Measurements from ENCODE around the gene MYOM1. TPM values are rescaled to one million over a fixed set of nuclear protein-coding genes. Genes with fewer than 3 reads are reported as not detected.

Gene MYOM1
- total RNA-seq, 1 experiment from 2014 or later: 0.07 TPM

GRCh38 chr18:3238742-3239141 lies 19.0 kb upstream of the MYOM1 start:
- Histone ChIP-seq H3K9me2 (replicated peaks; ENCODE audit: low read length) (no peaks in the 10 kb centered on the region), H3K9ac (ENCODE audit: low read length) (no peak overlapping the region), H3K9me3 (ENCODE audit: low read length) (no peaks in the 10 kb centered on the region), H3F3A (ENCODE audit: low read length, unreplicated experiment) (no peaks in the 10 kb centered on the region), H3K4me2 (ENCODE audit: low read length) (no peak overlapping the region), H4K20me1 (ENCODE audit: low read length) (no peaks in the 10 kb centered on the region), H3K79me2 (ENCODE audit: low read length) (no peaks in the 10 kb centered on the region), H3K27ac (ENCODE audit: low read length) (no peak overlapping the region), H3K4me1 (ENCODE audit: insufficient read depth, low read length) (peaks cover 13% of the 10 kb centered on the region), H3K4me3 (ENCODE audit: low read length) (no peak overlapping the region), H3K27me3 (ENCODE audit: low read length) (no peaks in the 10 kb centered on the region), H2AFZ (ENCODE audit: low read length) (no peak overlapping the region), H3K36me3 (ENCODE audit: low read depth, low read length) (no peaks in the 10 kb centered on the region)
- ChIA-PET POLR2A (ENCODE audit: unreplicated experiment) (no interaction called here), CTCF (interaction anchor here (0.5 to 1.8 kb wide), 5 partner anchors 49 to 306 kb away, joined by 3 to 8 read pairs (median 3); no protein-coding TSS in a partner anchor)
- no TSS peak for BruUV-seq (replicated peaks)
- peak; percentile 65 for ATAC-seq
- intact Hi-C loops (cut with micrococcal nuclease): loop anchor here (2.0 kb wide), 1 partner anchor 52 kb away; no protein-coding TSS in a partner anchor
- DNase-seq: peak; percentile 25
- TF ChIP-seq EZH2 (IDR thresholded peaks at IDR 0.05; ENCODE audit: low read length, unreplicated experiment): no peak
- peak; percentile 51; the same call in 1 of the 2 replicates for TF ChIP-seq CTCF (conservative IDR thresholded peaks at IDR 0.05; ENCODE audit: low read depth, low read length)

- no peak overlapping the region for H2AFZ ChIP-seq (ENCODE audit: low read length)
- H3K79me2 ChIP-seq (ENCODE audit: low read length): no peaks in the 10 kb centered on the region
- intact Hi-C loops (cut with micrococcal nuclease): no loop called here
- ChIA-PET CTCF (interaction anchor here (0.6 kb wide), 1 partner anchor 49 kb away, joined by 5 read pairs; no protein-coding TSS in a partner anchor), POLR2A (ENCODE audit: unreplicated experiment) (no interaction called here)
- no peaks in the 10 kb centered on the region for H3K27me3 ChIP-seq (ENCODE audit: low read length)
- no peaks in the 10 kb centered on the region for H3F3A ChIP-seq (ENCODE audit: low read length, unreplicated experiment)
- peak overlapping the region; percentile 11; the same call in 1 of the 2 replicates for H3K4me2 ChIP-seq (ENCODE audit: low read length)
- TF ChIP-seq EZH2phosphoT487 (IDR thresholded peaks at IDR 0.05; ENCODE audit: borderline replicate concordance, low read length): no peak
- TF ChIP-seq EZH2 (IDR thresholded peaks at IDR 0.05; ENCODE audit: low read length, unreplicated experiment): no peak
- no peak for TF ChIP-seq CTCF (conservative IDR thresholded peaks at IDR 0.05; ENCODE audit: low read depth, low read length)
- H3K4me3 ChIP-seq (ENCODE audit: low read length): no peak overlapping the region
- no peaks in the 10 kb centered on the region for H3K9me2 ChIP-seq (replicated peaks; ENCODE audit: low read length)
- no peaks in the 10 kb centered on the region for H3K36me3 ChIP-seq (ENCODE audit: low read depth, low read length)
- ATAC-seq (peak; percentile 46), DNase-seq (peak; percentile 74)
- H3K9ac ChIP-seq (ENCODE audit: low read length): no peak overlapping the region
- H3K27ac ChIP-seq (ENCODE audit: low read length): no peak overlapping the region
- no peaks in the 10 kb centered on the region for H3K9me3 ChIP-seq (ENCODE audit: low read length)
- peaks cover 13% of the 10 kb centered on the region for H3K4me1 ChIP-seq (ENCODE audit: insufficient read depth, low read length)
- H4K20me1 ChIP-seq (ENCODE audit: low read length): no peaks in the 10 kb centered on the region
- BruUV-seq (replicated peaks): no TSS peak
Measured at GRCh38 chr18:3236470-3236869, 16.7 kb upstream of the MYOM1 start.

GRCh38 chr18:3235846-3236245 lies 16.1 kb upstream of the MYOM1 start:
- CTCF ChIA-PET: no interaction called here

More at GRCh38 chr18:3235846-3236245, 16.1 kb upstream of the MYOM1 start:
- Histone ChIP-seq H2AFZ (ENCODE audit: low read length) (no peak overlapping the region), H3K4me2 (ENCODE audit: low read length) (no peak overlapping the region), H3K9me2 (replicated peaks; ENCODE audit: low read length) (no peaks in the 10 kb centered on the region), H3K9me3 (ENCODE audit: low read length) (no peaks in the 10 kb centered on the region), H3K4me1 (ENCODE audit: insufficient read depth, low read length) (peaks cover 13% of the 10 kb centered on the region), H3K9ac (ENCODE audit: low read length) (no peak overlapping the region), H3F3A (ENCODE audit: low read length, unreplicated experiment) (no peaks in the 10 kb centered on the region), H3K36me3 (ENCODE audit: low read depth, low read length) (no peaks in the 10 kb centered on the region), H3K27ac (ENCODE audit: low read length) (no peak overlapping the region), H3K79me2 (ENCODE audit: low read length) (no peaks in the 10 kb centered on the region), H3K4me3 (ENCODE audit: low read length) (no peak overlapping the region), H3K27me3 (ENCODE audit: low read length) (no peaks in the 10 kb centered on the region), H4K20me1 (ENCODE audit: low read length) (no peaks in the 10 kb centered on the region)
- TF ChIP-seq EZH2 (IDR thresholded peaks at IDR 0.05; ENCODE audit: low read length, unreplicated experiment) (no peak), EZH2phosphoT487 (IDR thresholded peaks at IDR 0.05; ENCODE audit: borderline replicate concordance, low read length) (no peak), CTCF (conservative IDR thresholded peaks at IDR 0.05; ENCODE audit: low read depth, low read length) (no peak)
- ATAC-seq (no peak), DNase-seq (no peak)
- intact Hi-C loops (cut with micrococcal nuclease): no loop called here
- no TSS peak for BruUV-seq (replicated peaks)
- POLR2A ChIA-PET (ENCODE audit: unreplicated experiment): no interaction called here
